Endodermal cell (in vitro differentiated cells): ENCODE measurements around the gene DTNB. TPM values are rescaled to one million over a fixed set of nuclear protein-coding genes. Genes with fewer than 3 reads are reported as not detected.

Experiments used
- DNase-seq: peaks from one replicate; pipeline ENCODE4 v3.0.0-alpha.2; 2017
- H3K27ac ChIP-seq: 2 replicates; pipeline ENCODE4 v1.5.1; 2013; ENCODE audit warnings: mild to moderate bottlenecking, low read depth, low read length, moderate library complexity
- H3K27me3 ChIP-seq: 2 replicates; pipeline ENCODE4 v1.6.1; 2013; ENCODE audit warnings: mild to moderate bottlenecking, low read length, moderate library complexity; ENCODE audit not compliant: insufficient read depth, control insufficient read depth, poor library complexity, severe bottlenecking
- H3K36me3 ChIP-seq: 2 replicates; pipeline ENCODE4 v1.7.0; 2013; ENCODE audit warnings: mild to moderate bottlenecking, low read length, moderate library complexity; ENCODE audit not compliant: control insufficient read depth, insufficient read depth
- H3K4me1 ChIP-seq: one replicate; pipeline ENCODE4 v1.7.0; 2013; ENCODE audit warnings: low read length; ENCODE audit not compliant: control insufficient read depth, insufficient read depth
- H3K4me3 ChIP-seq: 2 replicates; pipeline ENCODE4 v1.5.1; 2013; ENCODE audit warnings: mild to moderate bottlenecking, low read length, moderate library complexity
- H3K9ac ChIP-seq: 2 replicates; pipeline ENCODE4 v1.6.1; 2013; ENCODE audit warnings: mild to moderate bottlenecking, low read length, moderate library complexity; ENCODE audit not compliant: poor library complexity, severe bottlenecking; ENCODE audit errors: extremely low read depth
- H3K9me3 ChIP-seq: 2 replicates; pipeline ENCODE4 v1.6.1; 2013; ENCODE audit warnings: mild to moderate bottlenecking, low read length, moderate library complexity; ENCODE audit not compliant: control insufficient read depth
- H3K27ac Mint-ChIP-seq: 2 replicates; pipeline ENCODE4 v1.8.0; 2020; ENCODE audit warnings: mixed read lengths
- H3K27me3 Mint-ChIP-seq: 2 replicates; pipeline ENCODE4 v1.8.0; 2021; ENCODE audit warnings: mild to moderate bottlenecking, mixed read lengths; ENCODE audit not compliant: insufficient read depth
- H3K36me3 Mint-ChIP-seq: 2 replicates; pipeline ENCODE4 v1.8.0; 2020; ENCODE audit warnings: low read depth, mixed read lengths
- H3K4me1 Mint-ChIP-seq: 2 replicates; pipeline ENCODE4 v1.8.0; 2020; ENCODE audit warnings: mixed read lengths
- H3K4me3 Mint-ChIP-seq: 2 replicates; pipeline ENCODE4 v1.8.0; 2020; ENCODE audit warnings: mild to moderate bottlenecking, moderate library complexity, mixed read lengths
- H3K9me3 Mint-ChIP-seq: 2 replicates; pipeline ENCODE4 v1.8.0; 2020; ENCODE audit warnings: mild to moderate bottlenecking, mixed read lengths
- CTCF ChIP-seq: fragments of 200-600 bp; sonication (generic); conservative IDR thresholded peaks from 2 replicates; pipeline ENCODE4 v1.5.0; 2021; ENCODE audit warnings: antibody characterized with exemption, mild to moderate bottlenecking
- WGBS, 2 experiments: methylation state at CpG; one replicate each; pipeline versions ENCODE4 v1.1.5 to v1.1.7; 2013; ENCODE audit warnings: missing lambda C conversion rate in 2 of 2, mixed read lengths in 1 of 2; ENCODE audit not compliant: insufficient coverage in 1 of 2, insufficient read length in 1 of 2; 5-methylcytosine and 5-hydroxymethylcytosine counted together
- total RNA-seq, 2 donors: library from RNA; stranded (reverse); fragmentation: NEBNext Ultra II Directional in 1 of 2; extraction: Animal tissue kit (Norgen Biotek cat#: 25700) in 1 of 2; gene quantifications; 2 replicates in 1 of 2; 3 replicates in 1 of 2; pipeline ENCODE4 v1.2.1, GENCODE V29; 2021

Gene DTNB
- total RNA-seq, 2 donors from 2014 or later = 38.8 to 48.7 TPM

DNA sequence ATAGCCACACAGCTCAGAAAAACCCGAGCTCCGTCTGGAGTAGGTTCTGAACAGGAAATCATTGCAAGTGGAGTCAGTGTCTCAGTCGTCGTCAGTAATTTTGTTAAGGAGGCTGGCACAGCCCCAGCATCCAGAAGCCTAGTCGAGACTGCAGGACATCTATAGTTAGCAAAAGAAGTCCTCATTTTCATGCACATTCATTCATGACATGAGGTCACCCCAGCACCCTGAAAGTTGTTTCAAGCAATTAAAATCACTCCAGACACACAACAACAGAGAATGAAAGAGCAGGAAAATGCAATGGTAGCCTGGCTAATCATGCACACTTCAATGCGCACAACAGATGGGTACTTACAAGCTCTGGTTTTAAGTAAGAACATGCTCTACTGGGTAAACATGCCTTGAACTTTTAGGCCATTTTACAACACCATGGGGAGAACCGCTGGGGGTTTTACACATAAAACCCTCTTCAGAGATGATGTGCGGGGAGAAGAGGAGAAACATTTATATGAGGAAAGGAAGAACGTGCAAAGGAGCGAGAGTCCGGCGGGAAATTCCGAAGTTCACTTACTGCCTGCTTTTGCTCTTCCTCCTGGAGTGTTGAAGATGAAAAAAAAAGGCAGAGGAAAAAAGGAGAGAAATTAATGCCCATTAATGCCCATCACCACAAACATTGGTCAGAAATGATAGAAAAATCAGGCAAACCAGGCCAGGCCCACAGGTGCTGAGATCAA lies 254.3 kb downstream of the DTNB start:
- Histone ChIP-seq H3K4me1 (no peaks in the 10 kb centered on the region), H3K4me3 (no peak overlapping the region), H3K9ac (no peak overlapping the region), H3K27ac (no peak overlapping the region), H3K36me3 (peaks cover 4% of the 10 kb centered on the region), H3K27me3 (no peaks in the 10 kb centered on the region), H3K9me3 (no peaks in the 10 kb centered on the region)
- no peaks in the 10 kb centered on the region for H3K27me3 Mint-ChIP-seq
- no peak for DNase-seq
- H3K36me3 Mint-ChIP-seq = peaks cover 15% of the 10 kb centered on the region
- no peak for TF ChIP-seq CTCF
- H3K27ac Mint-ChIP-seq = no peak overlapping the region
- no peaks in the 10 kb centered on the region for H3K9me3 Mint-ChIP-seq
- H3K4me1 Mint-ChIP-seq = peaks cover 9% of the 10 kb centered on the region
- H3K4me3 Mint-ChIP-seq = no peak overlapping the region
- WGBS, 2 experiments = 95 to 96% methylated on average over 13 of the region's 13 CpGs

DNA sequence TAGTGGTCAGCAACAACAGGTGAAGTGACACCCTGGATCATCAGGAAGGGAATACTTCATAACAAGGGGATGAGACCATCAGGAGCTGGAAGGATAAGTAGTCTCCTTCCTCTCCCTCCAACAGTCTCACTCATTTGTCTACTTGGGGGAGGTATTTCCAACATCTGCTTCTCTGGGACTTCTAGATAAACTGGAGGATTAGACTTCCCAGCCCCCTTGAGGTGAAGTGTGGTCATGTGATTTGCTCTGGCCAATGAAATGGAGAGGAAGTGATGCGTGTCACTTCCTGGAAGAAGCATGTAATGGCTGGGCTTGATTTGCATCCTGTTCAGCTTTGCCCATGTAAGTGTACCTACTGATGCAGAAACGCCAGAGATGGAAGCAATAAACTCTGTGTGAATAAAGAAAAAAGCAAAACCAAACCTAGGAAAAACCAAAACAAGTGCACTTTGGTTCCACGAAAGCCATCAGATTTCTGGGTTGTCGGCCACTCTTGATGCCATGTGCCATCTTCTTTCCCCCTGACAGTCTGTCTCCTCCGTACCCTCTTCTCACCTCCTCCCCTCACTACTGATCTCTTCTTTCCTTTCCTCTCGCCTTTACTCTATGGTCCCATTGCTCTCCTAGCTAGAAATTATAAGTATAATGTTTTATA lies 255.5 kb downstream of the DTNB start:
- no peaks in the 10 kb centered on the region for H3K4me1 ChIP-seq
- H3K36me3 ChIP-seq = peaks cover 4% of the 10 kb centered on the region
- no peaks in the 10 kb centered on the region for H3K27me3 ChIP-seq
- H3K9me3 ChIP-seq = no peaks in the 10 kb centered on the region
- H3K27ac Mint-ChIP-seq = no peak overlapping the region
- no peak overlapping the region for H3K4me3 ChIP-seq
- DNase-seq = no peak
- no peak overlapping the region for H3K27ac ChIP-seq
- H3K9me3 Mint-ChIP-seq = no peaks in the 10 kb centered on the region
- peaks cover 9% of the 10 kb centered on the region for H3K4me1 Mint-ChIP-seq
- WGBS, 2 experiments = 95% methylated on average over 4 to 5 of the region's 6 CpGs
- no peak for TF ChIP-seq CTCF
- peaks cover 21% of the 10 kb centered on the region for H3K36me3 Mint-ChIP-seq
- no peak overlapping the region for H3K4me3 Mint-ChIP-seq
- H3K27me3 Mint-ChIP-seq = no peaks in the 10 kb centered on the region
- no peak overlapping the region for H3K9ac ChIP-seq

DNA sequence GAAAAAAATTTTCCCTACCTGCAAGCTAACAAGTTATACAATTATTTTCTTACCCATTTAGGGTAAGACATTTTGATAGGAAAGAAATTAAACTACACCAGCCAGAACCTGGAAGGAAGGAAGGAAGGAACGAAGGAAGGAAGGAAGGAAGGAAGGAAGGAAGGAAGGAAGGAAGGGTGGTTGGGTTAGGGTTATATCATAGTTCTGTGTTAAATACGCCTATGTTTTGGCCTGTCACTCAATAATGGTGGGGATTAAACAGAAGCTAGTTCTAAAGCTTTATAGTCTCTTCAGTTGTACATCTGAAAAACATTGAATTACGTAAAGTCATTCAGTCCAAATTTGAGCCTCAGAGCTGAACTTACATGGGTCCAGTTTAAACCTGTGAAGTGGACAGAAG lies 256.7 kb downstream of the DTNB start:
- no peaks in the 10 kb centered on the region for H3K27me3 ChIP-seq
- H3K27ac Mint-ChIP-seq = no peak overlapping the region
- no peaks in the 10 kb centered on the region for H3K27me3 Mint-ChIP-seq
- H3K36me3 Mint-ChIP-seq = peaks cover 21% of the 10 kb centered on the region
- peaks cover 4% of the 10 kb centered on the region for H3K4me1 Mint-ChIP-seq
- peaks cover 4% of the 10 kb centered on the region for H3K36me3 ChIP-seq
- no peaks in the 10 kb centered on the region for H3K4me1 ChIP-seq
- TF ChIP-seq CTCF = no peak
- no peak overlapping the region for H3K4me3 ChIP-seq
- no peaks in the 10 kb centered on the region for H3K9me3 Mint-ChIP-seq
- DNase-seq = no peak
- no peak overlapping the region for H3K27ac ChIP-seq
- no peak overlapping the region for H3K4me3 Mint-ChIP-seq
- H3K9me3 ChIP-seq = no peaks in the 10 kb centered on the region
- WGBS, 2 experiments = 89 to 93% methylated on average over 3 of the region's 3 CpGs
- no peak overlapping the region for H3K9ac ChIP-seq
